HG03108 (cell line): ENCODE results near the gene RXRA.
"Not testable (repeated sequence)": the region's sequence is repeated elsewhere in the genome, so short reads cannot be mapped to it uniquely, and the experiment has no call there.

Source experiments
- ATAC-seq: cut with Tn5 transposase; IDR thresholded peaks from one replicate; pipeline ENCODE4 v1.9.1; 2021; ENCODE audit warnings: moderate library complexity; ENCODE audit not compliant: unreplicated experiment

RXRA gene

DNA sequence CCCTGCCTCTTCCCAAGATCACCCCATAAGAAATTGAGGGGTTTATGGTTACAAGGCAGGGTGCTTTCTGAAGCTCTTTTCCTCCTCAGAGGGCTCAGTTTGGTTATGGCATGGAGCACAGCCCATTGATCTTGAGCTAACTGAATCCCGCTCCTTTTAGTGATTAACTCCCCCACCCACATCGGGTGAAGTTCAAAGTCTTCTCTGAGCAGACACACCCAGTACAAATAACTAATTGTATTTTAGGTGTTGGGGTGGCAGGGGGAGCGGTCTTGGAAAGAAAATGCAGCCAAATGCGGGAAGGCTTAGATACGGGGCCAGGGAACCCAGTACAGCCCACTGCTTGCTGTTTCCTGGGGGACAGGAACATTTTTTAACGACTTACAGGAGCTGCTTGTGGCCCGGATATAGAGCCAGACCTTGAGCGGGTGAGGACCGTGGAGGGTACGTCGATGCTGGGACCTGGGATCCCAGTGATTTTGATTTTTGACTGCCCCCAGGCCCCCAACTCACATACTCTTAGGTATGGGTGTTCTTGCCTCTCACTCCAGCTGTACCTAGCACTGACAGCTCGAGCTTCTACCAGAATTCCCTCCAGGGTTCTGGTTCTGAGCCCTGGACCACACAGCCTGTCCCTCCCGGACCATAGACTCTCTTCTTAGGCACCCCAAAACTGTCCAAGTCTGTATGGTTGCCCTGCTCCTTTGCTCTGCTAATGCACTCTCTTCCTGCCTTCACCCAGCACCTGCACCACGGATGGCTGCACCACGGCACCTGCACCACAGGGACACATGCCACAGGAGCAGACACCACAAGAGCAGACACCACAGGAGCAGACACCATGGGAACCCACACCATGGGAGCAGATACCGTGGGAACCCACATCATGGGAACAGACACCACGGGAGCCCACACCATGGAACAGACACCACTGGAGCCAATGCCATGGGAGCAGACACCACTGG, 18.3 kb upstream of the RXRA start:
- no peak for ATAC-seq

DNA sequence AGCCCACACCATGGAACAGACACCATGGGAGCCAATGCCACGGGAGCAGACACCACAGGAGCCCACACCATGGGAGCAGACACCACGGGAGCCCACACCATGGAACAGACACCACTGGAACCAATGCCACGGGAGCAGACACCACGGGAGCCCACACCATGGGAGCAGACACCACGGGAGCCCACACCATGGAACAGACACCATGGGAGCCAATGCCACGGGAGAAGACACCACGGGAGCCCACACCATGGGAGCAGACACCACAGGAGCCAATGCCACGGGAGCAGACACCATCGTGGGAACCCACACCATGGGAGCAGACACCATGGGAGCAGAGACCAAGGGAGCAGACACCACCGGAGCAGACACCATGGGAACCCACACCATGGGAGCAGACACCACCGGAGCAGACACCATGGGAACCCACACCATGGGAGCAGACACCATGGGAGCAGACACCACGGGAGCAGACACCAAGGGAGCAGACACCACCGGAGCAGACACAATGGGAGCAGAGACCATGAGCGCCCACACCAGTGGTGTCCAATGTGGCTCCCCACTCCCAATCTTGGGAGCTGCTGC, 17.5 kb upstream of the RXRA start:
- ATAC-seq, result not testable (repeated sequence)

DNA sequence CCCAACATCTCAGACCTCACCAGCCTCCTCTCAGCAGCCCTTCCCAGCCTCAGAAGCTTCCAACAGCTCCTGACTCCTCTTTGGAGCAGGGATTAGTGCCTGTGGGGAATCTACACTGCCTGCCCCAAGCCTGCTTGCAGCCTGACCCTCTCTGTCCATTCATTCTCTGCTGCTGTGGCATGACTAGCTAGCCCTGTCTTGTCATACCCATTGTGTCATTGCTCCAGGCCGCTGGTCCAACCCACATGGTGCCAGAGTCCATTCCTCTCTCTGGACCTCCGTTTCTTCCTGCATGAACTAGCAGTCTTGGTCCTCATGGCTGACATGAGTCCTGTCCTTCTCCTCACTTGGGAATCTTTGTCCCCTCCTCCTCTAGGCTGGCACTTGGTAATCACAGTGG, 12.8 kb upstream of the RXRA start:
- no peak for ATAC-seq

- no peak for ATAC-seq
Measured at GRCh38 chr9:134314039-134314949, 12.0 kb upstream of the RXRA start.

GRCh38 chr9:134314950-134315715, 11.1 kb upstream of the RXRA start:
- no peak for ATAC-seq

DNA sequence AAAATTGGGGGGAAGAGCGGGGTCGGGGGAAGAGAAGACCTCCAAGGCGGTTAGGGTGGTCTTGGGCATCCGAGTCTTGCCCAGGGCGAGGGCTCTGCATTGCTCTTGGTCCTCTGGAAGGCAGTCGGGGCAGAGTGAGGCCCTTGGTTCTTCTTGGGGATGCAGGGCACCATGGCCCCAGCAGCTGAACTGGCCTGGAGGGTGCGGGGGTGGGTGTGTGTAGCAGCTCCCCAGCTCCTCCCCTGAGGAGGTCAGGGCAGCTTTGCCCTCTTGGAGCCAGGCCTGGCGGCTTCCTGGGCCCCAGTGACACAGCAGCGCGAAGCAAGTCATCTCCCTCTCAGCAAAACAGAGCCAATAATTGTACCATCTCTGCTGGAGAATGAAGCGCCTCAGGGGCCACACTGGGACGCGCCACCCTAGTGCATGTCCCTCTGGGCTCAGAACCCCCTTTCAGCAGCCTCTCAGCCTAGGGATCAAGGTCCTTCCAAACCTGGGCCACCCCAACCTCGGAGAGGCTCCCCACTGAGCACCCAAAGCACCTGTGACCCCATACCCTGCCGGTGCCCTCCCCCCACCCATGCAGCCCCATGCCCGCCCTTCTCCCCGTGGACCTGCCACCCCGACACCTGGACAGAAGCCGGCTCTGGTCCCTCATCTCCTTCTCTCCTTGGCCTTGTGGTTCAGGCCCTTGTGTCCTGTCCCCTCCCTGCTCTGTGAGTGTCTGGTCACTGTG, 10.4 kb upstream of the RXRA start:
- no peak for ATAC-seq

DNA sequence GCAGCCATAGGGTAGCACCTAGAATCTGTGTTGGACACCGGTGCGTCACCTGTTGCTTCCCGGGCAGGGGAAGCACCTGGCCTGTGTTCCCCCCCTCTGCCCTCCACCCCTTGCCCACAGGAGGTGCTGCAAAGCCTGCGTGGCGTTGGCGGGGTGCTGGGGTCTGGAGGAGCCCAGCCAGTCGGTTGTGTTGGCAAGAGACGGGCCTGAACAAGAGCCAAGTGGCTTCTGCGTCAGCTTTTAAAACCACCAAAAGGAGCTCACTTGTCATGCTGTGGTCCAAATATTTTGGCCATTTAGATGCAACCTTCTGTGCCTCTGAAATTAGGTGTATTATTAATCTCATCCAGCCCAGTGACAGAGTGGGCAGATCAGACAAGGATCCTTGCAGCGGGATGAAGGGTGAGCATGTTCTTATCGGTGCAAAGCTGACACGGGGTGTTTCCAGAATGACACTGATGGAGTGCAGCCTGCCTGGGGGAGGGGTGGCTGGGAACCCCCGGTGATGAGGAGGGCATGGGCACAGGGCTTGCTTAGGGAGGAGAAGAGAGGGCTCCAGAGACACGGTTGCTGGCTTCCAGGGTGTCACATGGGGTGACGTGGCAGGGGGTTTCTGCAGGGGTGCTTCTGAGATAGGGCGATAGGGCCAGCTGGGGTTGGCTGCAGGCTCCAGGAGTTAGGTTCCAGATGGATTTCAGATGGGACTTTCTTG, 9.7 kb upstream of the RXRA start:
- no peak for ATAC-seq

DNA sequence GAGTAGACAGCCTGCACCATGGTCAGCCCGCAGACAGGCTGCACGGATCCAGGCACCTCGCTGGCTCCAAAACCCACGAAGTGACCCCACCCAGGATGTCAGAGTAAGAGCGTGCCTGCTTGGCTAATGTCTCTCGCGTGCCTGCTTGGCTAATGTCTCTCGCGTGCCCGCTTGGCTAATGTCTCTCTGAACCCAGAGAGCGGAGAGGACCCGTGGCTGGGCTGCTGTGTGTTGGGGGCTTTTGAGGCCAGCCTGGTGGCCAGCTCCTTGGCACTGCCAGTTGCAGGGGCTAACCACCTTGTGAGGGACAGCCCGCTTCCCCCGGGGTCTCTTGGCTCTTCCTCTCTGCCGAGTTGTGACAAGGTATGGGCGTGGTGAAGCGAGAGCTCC, 8.9 kb upstream of the RXRA start:
- no peak for ATAC-seq

- no peak for ATAC-seq
Measured at GRCh38 chr9:134317790-134318414, 8.4 kb upstream of the RXRA start.

GRCh38 chr9:134318481-134318891, 7.8 kb upstream of the RXRA start:
- no peak for ATAC-seq

DNA sequence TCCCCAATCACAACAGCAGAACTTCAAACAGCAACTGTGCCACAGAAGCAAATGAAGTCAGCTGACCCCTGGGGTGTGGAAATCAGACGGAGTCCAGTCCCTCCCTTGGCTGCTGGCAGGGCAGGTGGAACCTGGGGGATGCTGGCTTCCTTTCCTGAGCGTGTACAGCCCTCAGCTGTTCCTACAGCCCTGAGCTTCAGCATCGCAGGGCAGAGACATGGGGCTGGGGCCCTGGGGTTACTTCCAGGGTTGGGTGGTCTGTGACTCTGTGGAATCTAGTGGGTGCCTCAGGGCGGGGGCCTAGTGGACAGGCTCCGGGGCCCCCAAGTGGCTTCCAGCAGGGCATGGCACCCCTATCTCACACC, 7.3 kb upstream of the RXRA start:
- no peak for ATAC-seq

- ATAC-seq, result no peak
Measured at GRCh38 chr9:134319306-134320125, 6.7 kb upstream of the RXRA start.

GRCh38 chr9:134320126-134320867, 6.0 kb upstream of the RXRA start:
- no peak for ATAC-seq

DNA sequence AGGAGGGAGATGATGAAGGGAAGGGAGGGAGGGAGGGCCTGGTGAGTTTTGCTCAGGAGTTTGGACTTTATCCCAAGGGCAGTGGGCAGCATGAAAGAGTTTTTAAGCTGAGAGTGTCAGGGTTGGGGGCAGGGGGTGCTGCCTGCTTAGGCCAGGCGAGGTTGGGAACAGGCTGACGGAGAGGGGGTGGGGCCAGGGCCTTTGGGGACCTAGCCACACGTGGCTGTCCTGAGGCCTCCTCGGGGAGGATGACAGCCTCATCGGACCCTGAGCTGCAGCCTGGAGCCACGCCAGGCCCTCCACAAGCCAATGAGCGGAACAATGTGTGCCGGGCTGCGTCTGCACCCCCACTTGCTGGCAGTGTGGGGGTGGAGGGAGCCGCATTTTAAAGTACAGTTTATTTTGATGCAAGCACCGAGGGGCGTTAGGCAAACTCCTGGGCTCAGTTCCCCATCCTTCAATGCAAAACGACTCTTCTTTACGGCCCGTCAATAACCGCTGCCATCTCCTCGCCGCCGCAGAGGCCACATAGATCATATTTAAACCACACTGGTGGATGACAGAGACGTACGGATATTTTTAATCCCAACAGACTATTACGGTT, 5.3 kb upstream of the RXRA start:
- ATAC-seq, result no peak

- no peak for ATAC-seq
Measured at GRCh38 chr9:134321531-134321930, 4.7 kb upstream of the RXRA start.

GRCh38 chr9:134321946-134322741, 4.1 kb upstream of the RXRA start:
- no peak for ATAC-seq
